Sigmoid colon (tissue), 4 donors: ENCODE measurements around the gene NSMF.

Experiments
- EP300 ChIP-seq, 4 donors: sonication (generic); formaldehyde crosslinking; IDR thresholded peaks; one replicate each; pipeline ENCODE4 v1.6.1; 2017; ENCODE audit warnings: antibody characterized with exemption in 4 of 4
- POLR2A ChIP-seq, 2 donors: fragments of 450-650 bp; IDR thresholded peaks; one replicate each; pipeline ENCODE4 v1.6.1; 2016; ENCODE audit warnings: antibody characterized with exemption in 2 of 2, mild to moderate bottlenecking in 2 of 2, moderate library complexity in 2 of 2
- POLR2AphosphoS5 ChIP-seq, 4 donors: sonication (generic); formaldehyde crosslinking; IDR thresholded peaks; one replicate each; pipeline ENCODE4 v1.6.1; 2017; ENCODE audit warnings: antibody characterized with exemption in 4 of 4
- TF ChIP-seq, protein P1 (sequence below), 4 experiments: fragments of 450-650 bp in 3 of 4; fragments of 200-600 bp in 1 of 4; IDR thresholded peaks; one replicate each; pipeline ENCODE4 v1.5.1; 2016 to 2019; ENCODE audit warnings: antibody characterized with exemption in 4 of 4, mild to moderate bottlenecking in 3 of 4, moderate library complexity in 2 of 4

DNA sequence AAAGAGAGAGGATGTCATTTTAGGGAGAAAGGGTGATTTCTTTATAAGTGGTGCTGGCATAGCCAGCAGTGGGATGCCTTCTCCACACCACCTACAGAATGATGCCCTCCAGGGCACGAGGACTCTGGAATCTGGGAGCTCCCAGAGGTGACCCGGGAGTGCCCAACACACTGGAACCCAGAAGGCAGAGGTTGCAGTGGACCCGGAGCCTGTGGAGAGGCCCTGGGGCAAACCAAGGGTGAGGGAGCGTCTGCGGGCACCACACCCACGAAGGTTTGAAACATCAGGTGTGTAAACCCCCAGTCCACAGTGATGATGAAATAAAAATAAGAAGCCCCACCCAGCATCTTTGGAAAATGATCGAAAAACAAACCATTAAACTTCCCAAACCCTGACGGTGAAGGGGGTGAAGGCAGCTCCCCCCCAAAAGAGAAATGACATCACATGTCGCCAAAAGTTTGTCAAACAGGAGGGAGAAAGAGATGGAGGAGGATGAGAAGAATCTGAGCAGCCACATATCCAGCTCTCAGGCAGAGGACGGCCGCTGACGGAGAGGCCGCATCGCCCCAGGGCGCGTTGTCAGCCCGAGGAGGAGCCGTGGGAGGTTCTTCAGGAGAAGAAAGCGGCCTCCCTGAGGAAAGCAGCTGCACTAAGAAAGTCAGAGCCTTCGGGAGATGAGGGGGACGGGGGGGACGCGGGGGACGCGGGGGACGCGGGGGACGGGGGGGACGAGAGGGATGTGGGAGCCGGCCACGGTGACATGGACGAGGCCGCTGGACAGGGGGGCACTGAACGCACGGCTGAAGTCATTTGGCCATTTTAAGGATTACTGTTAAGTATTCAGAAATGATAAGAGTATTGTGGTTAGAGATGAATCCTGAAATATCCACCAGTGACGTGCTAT, 43.1 kb upstream of the NSMF start:
- TF ChIP-seq, protein P1, sequence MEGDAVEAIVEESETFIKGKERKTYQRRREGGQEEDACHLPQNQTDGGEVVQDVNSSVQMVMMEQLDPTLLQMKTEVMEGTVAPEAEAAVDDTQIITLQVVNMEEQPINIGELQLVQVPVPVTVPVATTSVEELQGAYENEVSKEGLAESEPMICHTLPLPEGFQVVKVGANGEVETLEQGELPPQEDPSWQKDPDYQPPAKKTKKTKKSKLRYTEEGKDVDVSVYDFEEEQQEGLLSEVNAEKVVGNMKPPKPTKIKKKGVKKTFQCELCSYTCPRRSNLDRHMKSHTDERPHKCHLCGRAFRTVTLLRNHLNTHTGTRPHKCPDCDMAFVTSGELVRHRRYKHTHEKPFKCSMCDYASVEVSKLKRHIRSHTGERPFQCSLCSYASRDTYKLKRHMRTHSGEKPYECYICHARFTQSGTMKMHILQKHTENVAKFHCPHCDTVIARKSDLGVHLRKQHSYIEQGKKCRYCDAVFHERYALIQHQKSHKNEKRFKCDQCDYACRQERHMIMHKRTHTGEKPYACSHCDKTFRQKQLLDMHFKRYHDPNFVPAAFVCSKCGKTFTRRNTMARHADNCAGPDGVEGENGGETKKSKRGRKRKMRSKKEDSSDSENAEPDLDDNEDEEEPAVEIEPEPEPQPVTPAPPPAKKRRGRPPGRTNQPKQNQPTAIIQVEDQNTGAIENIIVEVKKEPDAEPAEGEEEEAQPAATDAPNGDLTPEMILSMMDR (IDR thresholded peaks at IDR 0.05) = no peak
- TF ChIP-seq POLR2AphosphoS5 (IDR thresholded peaks at IDR 0.05) (no peak), POLR2A (IDR thresholded peaks at IDR 0.05) (no peak), EP300 (IDR thresholded peaks at IDR 0.05) (no peak)
